ENCODE results near the gene IFT80.

DNA sequence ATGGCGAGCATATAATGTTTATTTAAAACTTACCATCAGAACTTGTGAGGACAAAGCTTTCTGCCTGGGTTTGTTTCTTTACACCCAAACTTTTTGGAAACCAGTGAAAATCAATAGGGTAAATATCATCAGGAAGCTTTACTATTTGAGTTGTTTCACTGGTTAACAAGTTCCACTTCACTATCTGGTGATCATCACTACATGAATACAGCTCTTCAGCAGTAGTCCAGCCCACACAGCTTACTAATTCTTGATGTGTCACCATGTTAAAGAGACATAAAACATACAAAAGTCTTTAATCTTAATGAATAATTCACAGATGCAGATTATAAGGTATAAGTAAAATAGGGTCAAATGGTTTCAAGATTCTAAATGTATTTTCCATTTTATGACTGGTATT lies 17.6 kb downstream of the IFT80 start:
- no peak for TF ChIP-seq GATA2 (IDR thresholded peaks at IDR 0.05; ENCODE audit: low read depth, low read length)
- no peak for TF ChIP-seq GATA3 (IDR thresholded peaks at IDR 0.05; ENCODE audit: low read depth, low read length)
